Epithelial cell of esophagus (primary cell): ENCODE data around the gene ABO.
"Not testable (repeated sequence)": the region's sequence is repeated elsewhere in the genome, so short reads cannot be mapped to it uniquely, and the experiment has no call there.

Experiments used
- DNase-seq: peaks from one replicate; pipeline ENCODE4 v3.0.0; 2010; ENCODE audit warnings: low read depth
- H3K4me3 ChIP-seq: 2 replicates; pipeline ENCODE4 v1.5.1; 2011; ENCODE audit warnings: mild to moderate bottlenecking, low read length, control low read depth
- CTCF ChIP-seq: IDR thresholded peaks from 2 replicates; pipeline ENCODE4 v1.5.1; 2011; ENCODE audit warnings: low read depth, mild to moderate bottlenecking, low read length, control low read depth, inconsistent platforms; ENCODE audit not compliant: insufficient read depth; ENCODE audit errors: missing control alignments

ABO gene

GRCh38 chr9:133255371-133256135 is 19.4 kb downstream of the ABO start:
- no peak for TF ChIP-seq CTCF
- no peak overlapping the region for H3K4me3 ChIP-seq
- DNase-seq: no peak

GRCh38 chr9:133254471-133254870 is 20.5 kb downstream of the ABO start:
- DNase-seq: no peak
- H3K4me3 ChIP-seq: no peak overlapping the region
- no peak for TF ChIP-seq CTCF

- no peak for TF ChIP-seq CTCF
- DNase-seq: no peak
- H3K4me3 ChIP-seq: no peak overlapping the region
Observed at GRCh38 chr9:133253268-133253667, 21.7 kb downstream of the ABO start.

- no peak overlapping the region for H3K4me3 ChIP-seq
- TF ChIP-seq CTCF: no peak
- peak; percentile 32 for DNase-seq
Observed at GRCh38 chr9:133252301-133253020, 22.5 kb downstream of the ABO start.

- H3K4me3 ChIP-seq: no peak overlapping the region
- no peak for TF ChIP-seq CTCF
Observed at GRCh38 chr9:133251773-133252172, 23.2 kb downstream of the ABO start.

GRCh38 chr9:133251221-133251620 is 23.8 kb downstream of the ABO start:
- not testable (repeated sequence) for H3K4me3 ChIP-seq, DNase-seq

More at GRCh38 chr9:133251773-133252172, 23.2 kb downstream of the ABO start:
- DNase-seq: no peak

GRCh38 chr9:133250741-133251170 is 24.2 kb downstream of the ABO start:
- DNase-seq: peak; percentile 17
- no peak for TF ChIP-seq CTCF
- H3K4me3 ChIP-seq: no peak overlapping the region
